Spleen (tissue), 7 donors: ENCODE data around the gene SALL4.

Experiments used
- POLR2A ChIP-seq, 3 donors: fragments of 450-650 bp; IDR thresholded peaks; one replicate each; pipeline ENCODE4 v1.5.1; 2017; ENCODE audit warnings: antibody characterized with exemption in 3 of 3, mild to moderate bottlenecking in 1 of 3
- TF ChIP-seq, protein P1 (sequence below), 11 experiments: fragments of 200-600 bp in 7 of 11; fragments of 450-650 bp in 4 of 11; sonication (generic) in 4 of 11; IDR thresholded peaks in 8 of 11; conservative IDR thresholded peaks in 3 of 11; 1 replicate in 7 of 11; 2 replicates in 4 of 11; pipeline versions ENCODE4 v1.4.0 to v1.8.0; 2016 to 2021; ENCODE audit warnings: antibody characterized with exemption in 11 of 11, inconsistent platforms in 4 of 11, mild to moderate bottlenecking in 1 of 11
- donor health status: DM: no; HTN: no; CAD: no; lungs with moderate emphysema.
- donor health status: DM: no; HTN: no; CAD: no.
- donor health status: DM: no; HTN: no; CAD: no.

DNA sequence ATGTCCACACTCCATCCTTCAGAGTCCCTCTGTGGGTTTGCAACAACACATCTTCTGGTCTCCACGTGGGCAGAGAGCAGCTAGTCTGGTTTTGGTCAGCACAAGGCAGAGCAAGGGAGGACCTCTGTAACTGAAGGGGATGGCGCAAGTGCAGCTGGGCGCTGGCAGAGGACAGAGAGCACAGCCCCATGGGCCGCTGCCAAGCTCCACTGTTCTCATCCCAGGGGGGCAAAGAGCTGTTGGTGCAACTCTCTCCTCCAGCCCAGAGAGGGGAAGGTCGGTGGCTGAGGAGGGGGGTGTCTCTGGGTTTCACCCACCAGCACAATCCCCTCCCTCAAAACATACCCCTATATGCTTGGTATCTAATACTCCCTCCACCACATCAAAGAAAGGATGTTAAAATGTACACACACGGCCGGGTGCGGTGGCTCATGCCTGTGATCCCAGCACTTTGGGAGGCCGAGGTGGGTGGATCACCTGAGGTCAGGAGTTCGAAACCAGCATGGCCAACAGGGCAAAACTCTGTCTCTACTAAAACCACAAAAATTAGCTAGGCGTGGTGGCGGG, 43.3 kb downstream of the SALL4 start:
- TF ChIP-seq POLR2A (IDR thresholded peaks at IDR 0.05): no peak
- TF ChIP-seq, protein P1, sequence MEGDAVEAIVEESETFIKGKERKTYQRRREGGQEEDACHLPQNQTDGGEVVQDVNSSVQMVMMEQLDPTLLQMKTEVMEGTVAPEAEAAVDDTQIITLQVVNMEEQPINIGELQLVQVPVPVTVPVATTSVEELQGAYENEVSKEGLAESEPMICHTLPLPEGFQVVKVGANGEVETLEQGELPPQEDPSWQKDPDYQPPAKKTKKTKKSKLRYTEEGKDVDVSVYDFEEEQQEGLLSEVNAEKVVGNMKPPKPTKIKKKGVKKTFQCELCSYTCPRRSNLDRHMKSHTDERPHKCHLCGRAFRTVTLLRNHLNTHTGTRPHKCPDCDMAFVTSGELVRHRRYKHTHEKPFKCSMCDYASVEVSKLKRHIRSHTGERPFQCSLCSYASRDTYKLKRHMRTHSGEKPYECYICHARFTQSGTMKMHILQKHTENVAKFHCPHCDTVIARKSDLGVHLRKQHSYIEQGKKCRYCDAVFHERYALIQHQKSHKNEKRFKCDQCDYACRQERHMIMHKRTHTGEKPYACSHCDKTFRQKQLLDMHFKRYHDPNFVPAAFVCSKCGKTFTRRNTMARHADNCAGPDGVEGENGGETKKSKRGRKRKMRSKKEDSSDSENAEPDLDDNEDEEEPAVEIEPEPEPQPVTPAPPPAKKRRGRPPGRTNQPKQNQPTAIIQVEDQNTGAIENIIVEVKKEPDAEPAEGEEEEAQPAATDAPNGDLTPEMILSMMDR (IDR thresholded peaks at IDR 0.05 in 8 of 11, conservative IDR thresholded peaks at IDR 0.05 in 3 of 11): no peak
